Activated B cell treated with CpG ODN at 0.5 μM for 24 hours (primary cell): ENCODE results near the gene PDE7B. TPM values are rescaled to one million over a fixed set of nuclear protein-coding genes. Genes with fewer than 3 reads are reported as not detected.

Source experiments
- ATAC-seq: fragments of 200-7000 bp; cut with Tn5 transposase; one replicate; pipeline ENCODE4 v1.10.0; 2021; ENCODE audit warnings: low read depth, mild to moderate bottlenecking, moderate library complexity
- CTCF ChIA-PET: fragments of 350-600 bp; sonication (Branson Sonifier 250); formaldehyde crosslinking; loops from one replicate; lab custom pipeline; 2021; ENCODE audit warnings: antibody characterized with exemption; lab: Charles Lee
- POLR2A ChIA-PET: fragments of 350-600 bp; sonication (Branson Sonifier 250); formaldehyde crosslinking; loops from one replicate; lab custom pipeline; 2021; ENCODE audit warnings: antibody characterized with exemption; lab: Charles Lee
- DNase-seq: peaks from one replicate; pipeline ENCODE4 v3.0.0; 2022
- H3K27ac Mint-ChIP-seq: one replicate; pipeline ENCODE4 v1.8.0; 2020; ENCODE audit warnings: mixed read lengths
- H3K27me3 Mint-ChIP-seq: one replicate; pipeline ENCODE4 v1.8.0; 2021; ENCODE audit warnings: mixed read lengths
- H3K36me3 Mint-ChIP-seq: one replicate; pipeline ENCODE4 v1.8.0; 2021; ENCODE audit warnings: low read depth, mixed read lengths
- H3K4me1 Mint-ChIP-seq: one replicate; pipeline ENCODE4 v1.8.0; 2021; ENCODE audit warnings: mixed read lengths
- H3K4me3 Mint-ChIP-seq: one replicate; pipeline ENCODE4 v1.8.0; 2020; ENCODE audit warnings: mild to moderate bottlenecking, mixed read lengths
- H3K9me3 Mint-ChIP-seq: one replicate; pipeline ENCODE4 v1.8.0; 2020; ENCODE audit warnings: mixed read lengths
- CTCF ChIP-seq: fragments of 200-600 bp; IDR thresholded peaks from one replicate; pipeline ENCODE4 v1.8.0; 2022; ENCODE audit warnings: antibody characterized with exemption, mild to moderate bottlenecking
- intact Hi-C: fragments of 100-400 bp; cut with micrococcal nuclease; formaldehyde crosslinking; loops from one replicate; pipeline ENCODE4 v1.15.1; 2024
- total RNA-seq: library from RNA; stranded (reverse); gene quantifications from 2 replicates; pipeline ENCODE4 v1.2.3, GENCODE V29; 2022

PDE7B gene
- total RNA-seq, 1 donor from 2014 or later = 1.8 TPM

GRCh38 chr6:135883045-135883444 lies 31.5 kb downstream of the PDE7B start:
- H3K4me3 Mint-ChIP-seq = no peak overlapping the region
- TF ChIP-seq CTCF = no peak
- peak overlapping the region; percentile 98 for H3K27ac Mint-ChIP-seq
- no peaks in the 10 kb centered on the region for H3K36me3 Mint-ChIP-seq
- ChIA-PET CTCF (interaction anchor here (0.9 kb wide), 1 partner anchor 10 kb away, joined by 3 read pairs; no protein-coding TSS in a partner anchor), POLR2A (interaction anchor here (1.9 kb wide), 1 partner anchor 407 kb away, joined by 10 read pairs; the partner anchor contains the start of gene BCLAF1)
- H3K4me1 Mint-ChIP-seq = peaks cover 55% of the 10 kb centered on the region
- H3K27me3 Mint-ChIP-seq = no peaks in the 10 kb centered on the region
- no peaks in the 10 kb centered on the region for H3K9me3 Mint-ChIP-seq
- ATAC-seq (no peak), DNase-seq (no peak)
- intact Hi-C loops = no loop called here

DNA sequence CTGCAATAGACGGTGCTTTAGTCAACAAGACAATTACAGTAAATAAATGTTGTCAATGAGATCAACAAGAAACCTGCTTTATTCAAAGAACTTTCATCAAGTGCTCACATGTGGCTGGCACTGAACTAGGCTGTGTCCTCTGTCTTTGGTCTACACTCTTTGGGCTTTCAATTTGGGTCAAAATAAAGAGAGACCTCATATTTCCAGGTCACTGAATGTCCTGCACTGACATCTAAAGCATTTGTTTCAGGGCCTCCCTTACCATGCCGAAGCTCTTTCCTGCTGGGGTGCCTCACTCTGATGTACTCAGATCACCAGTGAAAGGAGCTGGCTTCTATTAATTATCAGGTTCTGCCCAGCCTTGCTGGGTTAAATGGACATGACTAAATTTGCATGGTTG lies 32.0 kb downstream of the PDE7B start:
- intact Hi-C loops = no loop called here
- Mint-ChIP-seq H3K4me1 (peaks cover 55% of the 10 kb centered on the region), H3K27me3 (no peaks in the 10 kb centered on the region), H3K36me3 (no peaks in the 10 kb centered on the region), H3K4me3 (no peak overlapping the region), H3K9me3 (no peaks in the 10 kb centered on the region), H3K27ac (no peak overlapping the region)
- ChIA-PET POLR2A (interaction anchor here (1.9 kb wide), 1 partner anchor 406 kb away, joined by 10 read pairs; the partner anchor contains the start of gene BCLAF1), CTCF (interaction anchor here (0.9 to 1.2 kb wide), 2 partner anchors 9 to 26 kb away, joined by 3 to 6 read pairs; no protein-coding TSS in a partner anchor)
- no peak for TF ChIP-seq CTCF
- ATAC-seq (no peak), DNase-seq (no peak)

DNA sequence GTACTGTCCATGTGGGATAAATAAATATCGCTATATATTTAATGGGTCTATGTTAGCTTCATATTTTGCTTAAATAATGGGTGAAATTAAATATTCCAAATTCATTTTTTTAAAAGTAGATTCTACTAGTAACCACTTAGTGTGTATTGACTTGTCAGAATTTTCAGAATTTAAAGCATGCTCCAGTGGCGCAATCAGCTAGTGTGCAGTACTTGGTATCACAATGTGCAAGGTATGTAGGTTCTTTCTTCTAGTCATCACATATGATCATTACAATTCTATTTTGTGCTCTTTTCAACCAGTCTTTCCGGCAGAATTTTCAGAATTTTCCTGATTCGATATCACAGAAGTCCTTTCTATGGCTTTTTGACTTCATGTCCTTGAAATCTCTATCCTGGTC lies 32.6 kb downstream of the PDE7B start:
- Mint-ChIP-seq H3K36me3 (no peaks in the 10 kb centered on the region), H3K4me1 (peaks cover 55% of the 10 kb centered on the region), H3K9me3 (no peaks in the 10 kb centered on the region), H3K27me3 (no peaks in the 10 kb centered on the region), H3K27ac (no peak overlapping the region), H3K4me3 (no peak overlapping the region)
- ChIA-PET CTCF (interaction anchor here (1.2 kb wide), 1 partner anchor 25 kb away, joined by 6 read pairs; no protein-coding TSS in a partner anchor), POLR2A (interaction anchor here (1.9 kb wide), 1 partner anchor 405 kb away, joined by 10 read pairs; the partner anchor contains the start of gene BCLAF1)
- no peak for TF ChIP-seq CTCF
- ATAC-seq (no peak), DNase-seq (no peak)
- intact Hi-C loops = no loop called here

DNA sequence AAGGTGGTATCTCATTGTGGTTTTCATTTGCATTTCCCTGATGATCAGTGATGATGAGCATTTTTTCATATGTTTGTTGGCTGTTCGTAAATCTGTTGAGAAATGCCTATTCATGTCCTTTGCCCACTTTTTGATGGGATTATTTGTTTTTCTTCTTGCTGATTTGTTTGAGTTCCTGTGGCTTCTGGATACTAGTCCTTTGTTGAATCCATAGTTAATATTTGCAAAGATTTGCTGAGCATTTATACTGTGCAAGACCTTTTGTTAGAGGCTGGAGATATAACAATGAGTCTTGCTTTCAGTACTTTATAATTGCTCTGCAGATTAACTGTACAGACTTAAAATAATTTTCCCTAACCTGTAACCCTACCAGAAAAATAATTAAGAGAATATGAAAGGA lies 35.6 kb downstream of the PDE7B start:
- Mint-ChIP-seq H3K27me3 (no peaks in the 10 kb centered on the region), H3K9me3 (no peaks in the 10 kb centered on the region), H3K4me3 (no peak overlapping the region), H3K36me3 (no peaks in the 10 kb centered on the region), H3K4me1 (peaks cover 27% of the 10 kb centered on the region), H3K27ac (no peak overlapping the region)
- ChIA-PET CTCF (no interaction called here), POLR2A (no interaction called here)
- DNase-seq (no peak), ATAC-seq (no peak)
- TF ChIP-seq CTCF = no peak
- intact Hi-C loops = no loop called here

GRCh38 chr6:135888818-135889217 lies 37.3 kb downstream of the PDE7B start:
- peaks cover 16% of the 10 kb centered on the region for H3K4me1 Mint-ChIP-seq
- H3K4me3 Mint-ChIP-seq = no peak overlapping the region
- no peaks in the 10 kb centered on the region for H3K27me3 Mint-ChIP-seq
- DNase-seq = no peak
- ChIA-PET POLR2A (no interaction called here), CTCF (interaction anchor here (0.7 kb wide), 1 partner anchor 21 kb away, joined by 3 read pairs; no protein-coding TSS in a partner anchor)
- H3K27ac Mint-ChIP-seq = no peak overlapping the region
- TF ChIP-seq CTCF = no peak
- H3K36me3 Mint-ChIP-seq = no peaks in the 10 kb centered on the region
- intact Hi-C loops = no loop called here
- no peak for ATAC-seq
- no peaks in the 10 kb centered on the region for H3K9me3 Mint-ChIP-seq
